ENCODE data around the gene ZNF777. TPM values are rescaled to one million over a fixed set of nuclear protein-coding genes. Genes with fewer than 3 reads are reported as not detected.
"Not testable (repeated sequence)": the region's sequence is repeated elsewhere in the genome, so short reads cannot be mapped to it uniquely, and the experiment has no call there.

ZNF777 gene
- polyA plus RNA-seq, 1 donor: 11.2 TPM

DNA sequence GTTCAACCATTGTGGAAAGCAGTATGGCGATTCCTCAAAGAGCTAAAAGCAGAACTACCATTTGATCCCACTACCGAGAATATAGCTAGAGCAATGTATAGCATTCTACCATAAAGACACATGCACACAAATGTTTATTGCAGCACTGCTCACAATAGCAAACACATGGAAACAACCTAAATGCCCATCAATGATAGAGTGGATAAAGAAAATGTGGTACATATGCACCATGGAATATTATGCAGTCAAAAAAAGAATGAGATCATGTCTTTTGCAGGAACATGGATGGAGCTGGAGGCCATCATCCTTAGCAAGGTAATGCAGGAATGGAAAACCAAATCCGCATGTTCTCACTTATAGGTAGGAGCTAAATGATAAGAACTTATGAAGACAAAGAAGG, 47.8 kb downstream of the ZNF777 start:
- DNase-seq: not testable (repeated sequence)

DNA sequence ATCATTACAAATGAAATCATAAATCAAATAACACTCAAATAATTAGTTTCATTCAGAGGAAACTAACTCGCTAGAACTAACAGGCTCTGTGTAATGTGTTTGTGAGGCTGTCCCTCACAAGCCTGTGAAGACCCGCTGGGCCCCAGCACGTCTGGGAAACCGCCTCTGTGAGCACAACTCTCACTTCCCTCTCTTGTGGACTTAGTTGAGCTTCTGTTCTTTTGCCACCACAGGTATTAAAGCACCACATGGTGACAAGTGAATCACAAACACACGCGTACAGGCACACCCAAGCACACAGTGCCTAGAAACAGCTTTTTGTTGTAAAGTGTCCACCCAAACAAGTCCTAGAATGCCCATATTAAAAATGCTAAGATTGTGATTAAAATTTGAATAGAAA, 51.0 kb downstream of the ZNF777 start:
- DNase-seq: no peak

DNA sequence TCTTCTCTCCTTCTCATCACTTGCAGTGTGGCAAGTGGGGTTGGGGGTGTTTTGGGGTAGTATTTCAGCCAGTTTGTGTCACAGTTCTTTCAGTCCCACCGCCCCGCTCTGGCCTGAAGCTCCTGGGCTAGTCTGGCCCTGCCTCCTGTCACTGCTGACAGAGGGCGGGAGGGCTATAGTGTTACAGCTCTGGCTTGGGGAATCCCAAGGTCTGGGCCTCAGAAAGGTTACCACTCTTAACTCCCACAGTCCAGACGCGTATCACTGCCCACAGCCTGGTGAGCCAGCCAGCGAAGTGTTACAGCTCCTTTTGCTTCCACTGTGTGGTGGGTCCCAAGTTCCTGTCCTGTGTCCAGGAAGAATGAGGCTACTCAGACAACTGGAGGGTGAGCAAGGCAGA, 56.0 kb downstream of the ZNF777 start:
- no peak for DNase-seq

DNA sequence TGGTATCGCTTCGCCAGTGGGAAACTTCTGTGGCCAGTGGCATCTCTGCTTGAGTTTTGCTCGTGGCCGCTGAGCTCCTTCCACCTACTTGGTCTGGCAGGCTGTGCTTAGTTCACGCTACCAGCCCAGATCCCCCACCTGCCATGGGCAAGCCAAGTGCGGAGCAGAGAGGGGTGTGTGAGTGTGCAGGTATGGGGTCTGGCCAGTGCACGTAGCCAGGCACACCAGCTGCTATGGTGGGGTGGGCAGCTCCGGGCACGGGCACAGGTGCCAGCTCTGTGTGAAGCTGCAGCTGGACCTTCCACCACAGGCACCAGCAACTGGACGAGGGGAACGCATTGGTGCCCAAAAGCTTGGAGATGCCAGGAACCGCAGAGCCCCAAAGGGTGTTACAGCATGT, 56.5 kb downstream of the ZNF777 start:
- DNase-seq: no peak

DNA sequence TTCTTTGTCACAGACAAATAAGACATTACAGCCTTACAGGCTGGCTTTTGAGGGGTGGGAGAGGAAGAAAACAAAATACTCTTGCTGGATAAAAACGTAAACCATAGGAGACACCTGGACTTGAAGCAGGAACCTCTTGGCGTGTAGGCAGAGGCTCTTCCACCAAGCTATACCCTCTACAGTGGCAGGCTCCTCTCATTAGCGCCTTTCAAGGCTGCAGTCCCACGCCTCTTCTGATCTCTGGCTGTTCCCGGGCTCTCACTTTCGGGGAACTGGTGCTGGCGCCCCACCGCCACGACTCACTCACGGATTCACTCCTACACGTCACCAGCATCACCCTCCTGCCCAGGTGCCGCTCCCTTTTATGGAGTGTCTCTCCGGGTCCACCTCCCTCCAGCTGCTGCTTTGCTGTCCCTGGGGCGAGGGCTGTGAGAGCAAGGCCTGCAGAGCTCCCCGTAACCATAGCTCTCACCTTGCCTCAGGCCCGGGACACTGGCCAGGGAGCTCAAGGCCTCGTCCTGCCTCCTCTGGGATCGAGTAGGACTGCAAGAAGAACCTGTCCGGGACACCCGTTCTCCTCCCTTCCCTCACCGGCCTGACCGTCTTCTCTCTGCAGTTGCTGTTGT, 62.6 kb downstream of the ZNF777 start:
- DNase-seq: no peak

DNA sequence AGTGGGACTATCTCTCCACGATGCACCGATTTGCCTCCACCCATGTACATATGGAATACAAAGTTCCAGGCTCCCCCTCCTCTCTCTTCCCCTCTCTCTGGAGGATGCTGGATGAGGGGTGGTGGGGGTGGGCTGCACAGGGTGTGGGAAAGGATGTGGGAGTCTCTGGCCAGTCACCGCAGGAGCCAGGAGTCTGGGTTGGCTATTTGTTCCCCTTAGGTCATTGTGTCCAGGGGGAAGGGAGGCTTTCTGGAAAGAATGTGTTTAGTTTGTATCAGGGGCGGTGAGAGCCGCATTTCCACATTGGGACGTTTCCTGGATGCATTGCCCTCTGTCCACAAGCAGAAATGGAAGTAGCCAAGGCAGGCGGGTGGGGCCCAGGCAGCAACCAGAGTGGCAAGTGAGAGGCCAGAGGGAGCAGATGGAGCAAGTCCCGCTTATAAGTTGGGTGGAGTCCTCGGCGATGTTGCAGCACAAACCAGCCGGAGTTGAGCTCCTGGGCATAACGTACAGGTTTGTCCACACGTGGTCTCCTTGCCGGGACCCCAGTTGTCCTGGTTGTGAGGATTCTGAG, 63.3 kb downstream of the ZNF777 start:
- DNase-seq: no peak

DNA sequence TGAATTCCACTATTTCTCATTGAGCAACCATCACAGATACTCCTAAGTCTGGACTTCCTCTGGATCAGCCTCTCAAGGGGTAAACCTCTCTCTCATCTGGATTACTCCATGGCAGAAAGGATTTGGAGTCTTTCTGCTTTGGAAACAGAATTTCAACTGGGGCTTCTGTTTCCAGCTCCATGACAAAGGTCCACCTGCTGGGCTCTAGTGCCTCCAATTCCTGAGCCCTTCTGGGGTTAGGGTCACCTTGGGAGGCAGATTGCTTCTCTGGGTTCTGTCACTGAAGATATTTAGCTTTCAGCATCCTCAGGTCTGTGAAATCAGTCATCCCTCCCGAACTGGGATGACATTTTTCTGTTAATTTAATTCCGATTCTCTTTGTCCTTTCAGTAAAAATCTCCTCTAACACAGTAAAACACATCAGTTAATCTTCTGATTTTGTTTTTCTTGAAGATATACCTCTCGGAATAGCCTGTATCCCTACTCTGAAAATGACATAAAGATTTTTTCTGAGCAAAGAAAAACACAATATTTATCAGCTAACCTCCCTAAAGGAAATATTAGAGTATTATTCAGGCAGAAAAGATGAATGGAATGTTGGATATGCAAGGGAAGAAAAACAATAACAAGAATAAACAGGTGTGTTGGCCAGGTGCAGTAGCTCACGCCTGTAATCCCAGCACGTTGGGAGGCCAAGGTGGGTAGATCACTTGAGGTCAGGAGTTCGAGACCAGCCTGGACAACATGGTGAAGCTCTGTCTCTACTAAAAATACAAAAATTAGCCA, 72.1 kb downstream of the ZNF777 start:
- DNase-seq: not testable (repeated sequence)

DNA sequence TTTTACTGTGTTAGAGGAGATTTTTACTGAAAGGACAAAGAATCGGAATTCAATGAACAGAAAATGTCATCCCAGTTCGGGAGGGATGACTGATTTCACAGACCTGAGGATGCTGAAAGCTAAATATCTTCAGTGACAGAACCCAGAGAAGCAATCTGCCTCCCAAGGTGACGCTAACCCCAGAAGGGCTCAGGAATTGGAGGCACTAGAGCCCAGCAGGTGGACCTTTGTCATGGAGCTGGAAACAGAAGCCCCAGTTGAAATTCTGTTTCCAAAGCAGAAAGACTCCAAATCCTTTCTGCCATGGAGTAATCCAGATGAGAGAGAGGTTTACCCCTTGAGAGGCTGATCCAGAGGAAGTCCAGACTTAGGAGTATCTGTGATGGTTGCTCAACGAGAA, 74.3 kb downstream of the ZNF777 start:
- not testable (repeated sequence) for DNase-seq

DNA sequence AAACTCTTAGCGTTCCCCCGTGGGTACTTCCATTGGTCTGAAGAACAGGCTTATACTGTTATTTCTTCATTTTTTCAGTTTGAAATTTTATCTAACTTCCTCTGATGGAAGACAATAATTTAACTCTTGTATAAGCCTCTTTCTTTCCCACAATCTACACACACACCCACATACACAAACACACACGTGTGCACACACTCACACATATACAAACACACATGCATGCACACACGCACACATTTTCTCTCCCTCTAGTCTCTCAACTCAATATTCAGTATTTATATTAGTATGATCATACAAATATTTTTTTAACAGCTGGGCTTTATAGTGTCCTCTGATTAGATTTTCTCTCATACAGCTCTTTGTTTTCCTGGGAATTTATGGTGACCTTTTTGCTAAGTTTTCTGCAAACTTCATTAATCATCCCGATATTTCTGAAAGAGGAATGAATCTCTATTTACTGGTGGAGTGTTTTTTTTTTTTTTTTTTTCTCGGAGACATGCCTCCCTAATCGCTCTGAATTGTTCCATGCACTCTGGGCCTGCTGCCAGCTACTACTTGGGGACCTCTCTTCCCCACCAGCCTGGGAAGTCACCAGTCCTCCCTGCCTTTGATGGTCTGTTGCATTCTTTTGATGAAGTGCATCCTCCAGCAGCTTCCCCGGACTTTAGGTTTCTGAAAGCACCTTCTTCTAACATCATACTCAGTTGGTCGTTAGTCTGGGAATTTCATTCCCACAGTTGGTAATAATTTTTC, 75.5 kb downstream of the ZNF777 start:
- no peak for DNase-seq

Other genes starting within 250 kb of the ZNF777 start
- gene ZNF212, start 221.4 kb downstream of the ZNF777 start, polyA plus RNA-seq (ENCODE audit: insufficient read length): 9.9 TPM
- gene ZNF783, start 198.9 kb downstream of the ZNF777 start, polyA plus RNA-seq (ENCODE audit: insufficient read length): 14.1 TPM
- gene ZNF746, start 36.7 kb upstream of the ZNF777 start, polyA plus RNA-seq (ENCODE audit: insufficient read length): 9.3 TPM